Measurements from ENCODE around the gene NUP133.

NUP133 gene

DNA sequence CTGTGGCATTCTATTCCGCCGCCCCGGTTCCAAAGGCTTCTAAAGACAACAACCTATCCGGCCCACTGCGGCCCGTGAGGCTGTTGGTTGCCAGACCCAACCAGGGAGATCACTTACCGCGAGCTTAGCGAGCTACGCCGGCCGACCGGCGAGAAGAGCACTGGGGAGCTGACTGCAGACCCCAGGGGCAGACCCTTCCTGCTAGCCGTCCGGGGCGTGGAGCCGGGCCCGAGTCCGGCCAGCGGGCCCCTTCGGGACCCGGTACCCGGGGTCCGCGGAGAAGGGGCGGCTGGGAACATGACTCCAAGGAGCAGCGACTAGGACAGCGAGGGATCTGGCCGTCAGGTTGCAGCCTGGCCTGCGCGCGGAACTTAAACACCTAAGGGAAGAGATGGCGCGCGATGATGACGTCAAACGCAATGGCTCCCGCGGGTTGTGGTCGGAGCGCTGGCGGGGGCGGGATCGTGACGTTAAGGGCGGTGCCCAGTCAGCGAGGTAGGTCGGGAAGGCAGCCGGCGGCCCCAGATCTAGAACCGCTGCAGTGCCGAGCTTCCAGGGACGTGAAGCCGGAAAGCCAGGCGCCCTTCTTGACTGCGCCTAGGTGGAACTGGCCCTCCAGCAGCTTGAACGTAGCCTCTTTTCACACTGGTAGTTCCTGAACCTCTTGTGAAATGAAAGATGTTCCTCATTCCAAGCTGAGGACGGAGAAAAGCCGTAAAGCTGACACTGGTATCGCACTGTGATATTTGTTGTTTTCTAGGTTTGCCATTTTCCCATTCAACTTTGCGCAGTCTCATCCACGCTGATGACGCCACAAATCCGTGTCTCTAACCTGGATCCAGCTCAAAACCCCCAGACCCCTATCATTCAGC is at the start of gene NUP133:
Gene NUP133 (minus strand): TSS at position 391 of the 872 bp plus-strand sequence. CDS start 92 bp downstream, at position 299.
- DNase-seq (ENCODE audit: low read depth): peak; percentile 88
- H3K4me3 ChIP-seq (ENCODE audit: control insufficient read depth, low read depth, low read length): peak within 1 kb of the TSS; percentile 66
- TF ChIP-seq CTCF (IDR thresholded peaks at IDR 0.05; ENCODE audit: control insufficient read depth, insufficient read depth, low read depth, low read length, missing control alignments): no peak

DNA sequence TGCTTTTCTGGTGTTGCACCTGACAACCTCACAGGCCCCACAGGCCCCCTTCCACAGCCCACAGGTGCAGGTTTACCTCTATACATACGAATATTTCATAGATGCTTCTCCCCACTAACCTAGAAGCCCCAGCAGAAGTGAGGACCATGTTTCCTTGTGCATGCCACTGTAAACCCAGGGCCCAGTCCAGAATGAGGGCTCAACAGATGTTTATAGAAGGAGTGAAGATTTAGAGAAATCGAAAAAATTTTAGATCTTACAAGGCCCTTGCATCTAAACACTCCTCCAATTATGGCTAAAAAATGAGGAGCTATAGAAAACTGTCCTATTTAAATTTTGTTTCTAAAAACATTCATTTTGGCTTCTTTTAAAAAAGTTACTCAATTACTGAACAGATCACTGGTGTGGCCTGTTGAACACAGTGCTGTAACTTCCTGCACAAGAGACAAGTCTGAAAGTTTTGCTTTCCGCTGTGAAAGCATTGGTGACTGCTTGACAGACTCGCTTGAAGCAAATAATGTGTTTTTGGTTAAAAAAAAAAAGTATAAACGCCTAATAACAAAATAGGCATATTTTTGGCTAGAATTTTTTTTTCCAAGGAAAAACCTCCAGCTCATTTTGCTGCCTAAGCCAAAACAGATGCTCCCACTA is 49.2 kb upstream of the NUP133 start:
- TF ChIP-seq CTCF (IDR thresholded peaks at IDR 0.05; ENCODE audit: control insufficient read depth, insufficient read depth, low read depth, low read length, missing control alignments): no peak
- peak overlapping the region; percentile 71 for H3K4me3 ChIP-seq (ENCODE audit: control insufficient read depth, low read depth, low read length)
- no peak for DNase-seq (ENCODE audit: low read depth)

DNA sequence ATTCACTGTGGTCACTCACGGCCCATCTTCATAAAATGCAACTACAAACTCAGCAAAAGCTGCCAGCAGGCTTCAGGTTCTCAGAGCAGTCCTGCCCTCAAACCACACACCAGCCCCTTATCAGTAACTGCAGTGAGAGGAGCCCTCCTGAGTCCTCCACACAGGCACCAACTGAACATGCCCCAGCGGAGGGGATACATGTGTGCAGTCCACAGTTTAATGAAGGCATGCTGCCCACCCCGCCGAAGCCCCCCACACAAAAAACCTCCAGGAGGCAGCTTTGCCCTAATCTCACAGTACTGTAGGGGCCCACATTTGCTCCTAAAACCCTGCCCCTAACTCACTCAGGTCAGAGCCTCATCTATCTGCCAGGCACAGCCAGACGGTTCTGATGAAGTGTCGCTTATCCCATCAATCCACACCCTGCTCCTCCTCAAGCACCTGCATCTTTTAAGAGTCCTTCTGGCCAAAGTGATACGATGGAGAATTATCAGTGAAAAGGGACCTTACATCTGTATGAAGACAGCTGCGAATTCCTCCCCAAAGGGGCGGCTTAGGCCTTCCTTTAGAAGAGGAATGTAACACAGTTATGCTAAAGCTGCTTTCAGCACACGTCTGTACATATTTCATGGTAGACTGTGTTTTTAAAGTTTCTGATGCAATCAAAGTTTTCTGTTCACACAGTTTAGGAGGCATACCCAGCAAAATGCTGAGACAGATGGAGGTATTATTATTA is 46.9 kb upstream of the NUP133 start:
- no peak for DNase-seq (ENCODE audit: low read depth)
- no peak overlapping the region for H3K4me3 ChIP-seq (ENCODE audit: control insufficient read depth, low read depth, low read length)
- no peak for TF ChIP-seq CTCF (IDR thresholded peaks at IDR 0.05; ENCODE audit: control insufficient read depth, insufficient read depth, low read depth, low read length, missing control alignments)

GRCh38 chr1:229553621-229554130 is 45.5 kb upstream of the NUP133 start:
- H3K4me3 ChIP-seq (ENCODE audit: control insufficient read depth, low read depth, low read length): no peak overlapping the region
- no peak for DNase-seq (ENCODE audit: low read depth)
- no peak for TF ChIP-seq CTCF (IDR thresholded peaks at IDR 0.05; ENCODE audit: control insufficient read depth, insufficient read depth, low read depth, low read length, missing control alignments)

DNA sequence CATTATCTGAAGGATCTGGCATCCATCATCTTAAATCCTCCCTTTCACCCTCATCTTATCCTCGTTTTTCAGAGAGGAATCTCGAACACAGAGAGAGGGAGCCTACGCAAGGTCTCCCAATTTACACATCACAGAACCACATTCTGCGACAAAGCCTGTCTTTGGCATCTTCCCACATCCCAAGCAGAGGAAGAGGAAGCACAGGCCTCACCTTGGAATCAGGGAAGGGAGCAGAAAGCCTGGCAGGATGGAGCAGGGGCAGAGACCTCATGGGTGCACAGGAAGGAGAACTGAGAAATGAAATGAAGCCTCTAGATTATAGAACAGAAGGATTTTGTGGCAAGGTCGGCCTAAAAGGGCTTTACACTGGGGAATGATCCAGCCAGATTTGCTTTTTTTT is 44.6 kb upstream of the NUP133 start:
- no peak overlapping the region for H3K4me3 ChIP-seq (ENCODE audit: control insufficient read depth, low read depth, low read length)
- no peak for DNase-seq (ENCODE audit: low read depth)
- no peak for TF ChIP-seq CTCF (IDR thresholded peaks at IDR 0.05; ENCODE audit: control insufficient read depth, insufficient read depth, low read depth, low read length, missing control alignments)

GRCh38 chr1:229550812-229551567 is 42.8 kb upstream of the NUP133 start:
- DNase-seq (ENCODE audit: low read depth): no peak
- no peak for TF ChIP-seq CTCF (IDR thresholded peaks at IDR 0.05; ENCODE audit: control insufficient read depth, insufficient read depth, low read depth, low read length, missing control alignments)
- no peak overlapping the region for H3K4me3 ChIP-seq (ENCODE audit: control insufficient read depth, low read depth, low read length)

All from AG09309 (cell line).